B cell (primary cell): ENCODE results near the gene NPM3. TPM values are rescaled to one million over a fixed set of nuclear protein-coding genes. Genes with fewer than 3 reads are reported as not detected.

ENCODE experiments used
- ATAC-seq: fragments of 200-7000 bp; cut with Tn5 transposase; one replicate; pipeline ENCODE4 v1.10.0; 2021; ENCODE audit warnings: low read depth, mild to moderate bottlenecking, moderate number of reproducible peaks, moderate library complexity
- CTCF ChIA-PET: fragments of 350-600 bp; sonication (Branson Sonifier 250); formaldehyde crosslinking; loops from one replicate; lab custom pipeline; 2021; ENCODE audit warnings: antibody characterized with exemption, inconsistent platforms; lab: Charles Lee
- POLR2A ChIA-PET: fragments of 350-600 bp; sonication (Branson Sonifier 250); formaldehyde crosslinking; loops from one replicate; lab custom pipeline; 2021; ENCODE audit warnings: antibody characterized with exemption; lab: Charles Lee
- DNase-seq: peaks from one replicate; pipeline ENCODE4 v3.0.0; 2013
- H2AFZ ChIP-seq: 2 replicates; pipeline ENCODE4 v1.6.1; 2012; ENCODE audit warnings: mild to moderate bottlenecking, low read depth, low read length; ENCODE audit not compliant: insufficient read depth, poor library complexity, severe bottlenecking
- H3K27ac ChIP-seq, 2 donors: 1 replicate in 1 of 2; 2 replicates in 1 of 2; pipeline ENCODE4 v1.5.1; 2012 to 2013; ENCODE audit warnings: low read length in 2 of 2, mild to moderate bottlenecking in 2 of 2, moderate library complexity in 1 of 2
- H3K27me3 ChIP-seq, 4 experiments: fragments of 200-600 bp in 1 of 4; sonication (generic) in 1 of 4; replicated peaks in 1 of 4; 1 replicate in 2 of 4; 2 replicates in 2 of 4; pipeline versions ENCODE4 v1.6.1 to v1.7.0; 2013 to 2016; ENCODE audit warnings: low read length in 3 of 4, mild to moderate bottlenecking in 2 of 4, mixed read lengths in 1 of 4, moderate library complexity in 1 of 4; ENCODE audit not compliant: insufficient read depth in 4 of 4, control insufficient read depth in 3 of 4; ENCODE audit errors: control extremely low read depth in 1 of 4
- H3K36me3 ChIP-seq, 2 experiments: replicated peaks in 1 of 2; 1 replicate in 1 of 2; 2 replicates in 1 of 2; pipeline versions ENCODE4 v1.6.1 to v1.7.1; 2013; ENCODE audit warnings: low read length in 1 of 2; ENCODE audit not compliant: insufficient read depth in 2 of 2, control insufficient read depth in 1 of 2; ENCODE audit errors: control extremely low read depth in 1 of 2, extremely low read depth in 1 of 2
- H3K4me1 ChIP-seq, 2 donors: fragments of 200-600 bp in 1 of 2; sonication (generic) in 1 of 2; 1 replicate in 1 of 2; 2 replicates in 1 of 2; pipeline versions ENCODE4 v1.5.1 to v1.6.1; 2013 to 2017; ENCODE audit warnings: low read length in 2 of 2; ENCODE audit not compliant: control insufficient read depth in 2 of 2, insufficient read depth in 2 of 2
- H3K4me2 ChIP-seq: replicated peaks from 2 replicates; pipeline ENCODE3; 2012; ENCODE audit warnings: mild to moderate bottlenecking, low read depth, low read length; ENCODE audit not compliant: poor library complexity, severe bottlenecking
- H3K4me3 ChIP-seq, 5 experiments: fragments of 200-600 bp in 1 of 5; sonication (generic) in 1 of 5; 1 replicate in 3 of 5; 2 replicates in 2 of 5; pipeline versions ENCODE4 v1.5.1 to v1.7.0; 2011 to 2016; ENCODE audit warnings: low read length in 4 of 5, mild to moderate bottlenecking in 4 of 5, low read depth in 2 of 5, control low read depth in 1 of 5, moderate library complexity in 1 of 5; ENCODE audit not compliant: insufficient read depth in 1 of 5; ENCODE audit errors: control extremely low read depth in 1 of 5, extremely low read depth in 1 of 5
- H3K79me2 ChIP-seq: fragments of 200-600 bp; sonication (generic); one replicate; pipeline ENCODE4 v1.6.0; 2016; ENCODE audit warnings: low read length; ENCODE audit not compliant: control insufficient read depth, insufficient read depth
- H3K9ac ChIP-seq: fragments of 200-600 bp; sonication (generic); 2 replicates; pipeline ENCODE4 v1.6.1; 2017; ENCODE audit warnings: mild to moderate bottlenecking, low read length, moderate library complexity
- H3K9me3 ChIP-seq, 3 donors: one replicate each; pipeline versions ENCODE4 v1.6.1 to v1.7.1; 2013; ENCODE audit warnings: low read length in 2 of 3; ENCODE audit not compliant: control insufficient read depth in 2 of 3, insufficient read depth in 1 of 3; ENCODE audit errors: control extremely low read depth in 1 of 3
- H4K20me1 ChIP-seq: 2 replicates; pipeline ENCODE4 v1.6.0; 2012; ENCODE audit warnings: mild to moderate bottlenecking, low read length; ENCODE audit not compliant: insufficient read depth, control insufficient read depth, poor library complexity, severe bottlenecking
- H3K27ac Mint-ChIP-seq: one replicate; pipeline ENCODE4 v1.8.0; 2021; ENCODE audit warnings: mixed read lengths
- H3K27me3 Mint-ChIP-seq: one replicate; pipeline ENCODE4 v1.8.0; 2021; ENCODE audit warnings: mixed read lengths
- H3K4me1 Mint-ChIP-seq: one replicate; pipeline ENCODE4 v1.8.0; 2021; ENCODE audit warnings: mixed read lengths
- H3K4me3 Mint-ChIP-seq: one replicate; pipeline ENCODE4 v1.8.0; 2021; ENCODE audit warnings: mixed read lengths
- H3K9me3 Mint-ChIP-seq: one replicate; pipeline ENCODE4 v1.8.0; 2022; ENCODE audit warnings: mixed read lengths; ENCODE audit not compliant: insufficient read depth
- CTCF ChIP-seq: fragments of 200-600 bp; IDR thresholded peaks from one replicate; pipeline ENCODE4 v1.8.0; 2022; ENCODE audit warnings: antibody characterized with exemption, mild to moderate bottlenecking
- EZH2 ChIP-seq: IDR thresholded peaks from 2 replicates; pipeline ENCODE4 v1.6.1; 2012; ENCODE audit warnings: borderline replicate concordance, low read depth, mild to moderate bottlenecking, moderate library complexity, low read length; ENCODE audit not compliant: insufficient read depth, poor library complexity, severe bottlenecking
- WGBS: methylation state at CpG from one replicate; pipeline ENCODE4 v1.1.5; 2013; ENCODE audit warnings: missing lambda C conversion rate; ENCODE audit not compliant: insufficient coverage; 5-methylcytosine and 5-hydroxymethylcytosine counted together
- intact Hi-C: fragments of 100-400 bp; cut with micrococcal nuclease; formaldehyde crosslinking; loops from one replicate; pipeline ENCODE4 v1.10.0; 2022
- polyA plus RNA-seq: library from polyadenylated mRNA; depleted of rRNA; stranded (reverse); fragments of >200 nt; gene quantifications from 2 replicates; pipeline ENCODE4 v1.2.3, GENCODE V29; 2012
- total RNA-seq, 2 donors: library from RNA; stranded (reverse); fragments of 120-200 nt in 1 of 2; gene quantifications; 1 replicate in 1 of 2; 2 replicates in 1 of 2; pipeline versions ENCODE4 v1.2.3 to v1.2.4, GENCODE V29; 2013 to 2022

The NPM3 gene
- total and polyA plus RNA-seq, 2 donors (not counting 1 experiment from before 2014, with no cell fraction given): 7.7 to 13.5 TPM

- Histone ChIP-seq H2AFZ (no peak overlapping the region), H3K27ac (no peak overlapping the region), H3K36me3 (peaks cover 0 to 17% of the 10 kb centered on the region in 2 experiments), H4K20me1 (peaks cover 54% of the 10 kb centered on the region), H3K4me3 (no peak overlapping the region), H3K9ac (no peak overlapping the region), H3K4me2 (peak overlapping the region; percentile 92), H3K9me3 (peaks cover 0 to 14% (median 0%) of the 10 kb centered on the region in 3 donors), H3K79me2 (peaks cover 24% of the 10 kb centered on the region), H3K27me3 (peaks cover 0 to 34% (median 18%) of the 10 kb centered on the region in 4 experiments), H3K4me1 (peaks cover 39 to 63% of the 10 kb centered on the region in 2 donors)
- Mint-ChIP-seq H3K9me3 (no peaks in the 10 kb centered on the region), H3K27ac (no peak overlapping the region), H3K27me3 (peaks cover 20% of the 10 kb centered on the region), H3K4me1 (peaks cover 66% of the 10 kb centered on the region), H3K4me3 (peak overlapping the region; percentile 99)
- ATAC-seq (peak; percentile 64), DNase-seq (peak; percentile 79)
- POLR2A ChIA-PET: interaction anchor here (0.5 to 0.9 kb wide), 3 partner anchors 9 to 320 kb away, joined by 3 read pairs; partner anchors contain the start of gene OGA
- CTCF ChIA-PET: interaction anchor here (0.5 to 5.0 kb wide), 24 partner anchors 9 to 785 kb away, joined by 3 to 48 read pairs (median 4); partner anchors contain the start of genes DPCD, OGA and POLL
- 74% methylated on average over 11 of the region's 14 CpGs for WGBS
- intact Hi-C loops: loop anchor here (1.0 to 5.0 kb wide), 5 partner anchors 14 to 292 kb away; partner anchors contain the start of genes DPCD, FBXW4 and POLL
- TF ChIP-seq EZH2 (no peak), CTCF (peak; percentile 96)
These were observed 2.2 kb downstream of the NPM3 start for GRCh38 chr10:101780818-101781654.
